GM12875 (cell line): Measurements from ENCODE around the gene FAM32A.

Experiments used
- H3K4me3 ChIP-seq: one replicate; pipeline ENCODE4 v1.5.1; 2011; ENCODE audit warnings: low read depth, low read length, control low read depth
- TF ChIP-seq, protein P1 (sequence below): IDR thresholded peaks from 2 replicates; pipeline ENCODE4 v1.5.1; 2011; ENCODE audit warnings: low read depth, mild to moderate bottlenecking, control low read depth, inconsistent platforms, low read length, moderate library complexity, borderline replicate concordance; ENCODE audit not compliant: insufficient read depth

FAM32A gene

DNA sequence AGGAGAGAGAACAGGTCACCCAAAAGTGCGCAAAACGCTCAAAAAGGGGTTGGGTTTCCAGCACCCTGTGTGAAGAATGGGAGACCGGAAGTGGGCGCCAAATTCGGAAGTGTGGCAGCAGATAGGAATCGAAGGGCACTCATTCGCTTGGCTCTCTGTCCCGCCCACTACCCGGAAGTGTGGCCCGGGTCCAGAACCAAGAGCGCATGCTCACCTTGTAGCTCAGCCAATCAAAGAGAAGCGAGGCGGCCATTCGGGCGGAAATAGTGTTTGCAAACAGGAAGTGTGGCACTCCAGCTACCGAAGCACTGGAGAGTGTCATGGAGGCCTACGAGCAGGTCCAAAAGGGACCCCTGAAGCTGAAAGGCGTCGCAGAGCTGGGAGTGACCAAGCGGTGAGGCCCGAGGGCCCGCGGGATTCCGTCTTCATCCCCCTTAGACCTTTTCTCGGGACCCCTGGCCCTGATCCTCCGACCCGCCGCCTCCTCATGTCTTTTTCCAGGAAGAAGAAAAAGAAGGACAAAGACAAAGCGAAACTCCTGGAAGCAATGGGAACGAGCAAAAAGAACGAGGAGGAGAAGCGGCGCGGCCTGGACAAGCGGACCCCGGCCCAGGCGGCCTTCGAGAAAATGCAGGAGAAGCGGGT lies at the start of gene FAM32A:
TSS of gene FAM32A (plus strand) at position 288 of the 645 bp plus-strand sequence. CDS start at position 321, 33 bp downstream.
- TF ChIP-seq, protein P1, sequence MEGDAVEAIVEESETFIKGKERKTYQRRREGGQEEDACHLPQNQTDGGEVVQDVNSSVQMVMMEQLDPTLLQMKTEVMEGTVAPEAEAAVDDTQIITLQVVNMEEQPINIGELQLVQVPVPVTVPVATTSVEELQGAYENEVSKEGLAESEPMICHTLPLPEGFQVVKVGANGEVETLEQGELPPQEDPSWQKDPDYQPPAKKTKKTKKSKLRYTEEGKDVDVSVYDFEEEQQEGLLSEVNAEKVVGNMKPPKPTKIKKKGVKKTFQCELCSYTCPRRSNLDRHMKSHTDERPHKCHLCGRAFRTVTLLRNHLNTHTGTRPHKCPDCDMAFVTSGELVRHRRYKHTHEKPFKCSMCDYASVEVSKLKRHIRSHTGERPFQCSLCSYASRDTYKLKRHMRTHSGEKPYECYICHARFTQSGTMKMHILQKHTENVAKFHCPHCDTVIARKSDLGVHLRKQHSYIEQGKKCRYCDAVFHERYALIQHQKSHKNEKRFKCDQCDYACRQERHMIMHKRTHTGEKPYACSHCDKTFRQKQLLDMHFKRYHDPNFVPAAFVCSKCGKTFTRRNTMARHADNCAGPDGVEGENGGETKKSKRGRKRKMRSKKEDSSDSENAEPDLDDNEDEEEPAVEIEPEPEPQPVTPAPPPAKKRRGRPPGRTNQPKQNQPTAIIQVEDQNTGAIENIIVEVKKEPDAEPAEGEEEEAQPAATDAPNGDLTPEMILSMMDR, result 0 out of 2 replicates have a peak, but pooled peaks have one; percentile 5
- H3K4me3 ChIP-seq, result peak within 1 kb of the TSS; percentile 89

DNA sequence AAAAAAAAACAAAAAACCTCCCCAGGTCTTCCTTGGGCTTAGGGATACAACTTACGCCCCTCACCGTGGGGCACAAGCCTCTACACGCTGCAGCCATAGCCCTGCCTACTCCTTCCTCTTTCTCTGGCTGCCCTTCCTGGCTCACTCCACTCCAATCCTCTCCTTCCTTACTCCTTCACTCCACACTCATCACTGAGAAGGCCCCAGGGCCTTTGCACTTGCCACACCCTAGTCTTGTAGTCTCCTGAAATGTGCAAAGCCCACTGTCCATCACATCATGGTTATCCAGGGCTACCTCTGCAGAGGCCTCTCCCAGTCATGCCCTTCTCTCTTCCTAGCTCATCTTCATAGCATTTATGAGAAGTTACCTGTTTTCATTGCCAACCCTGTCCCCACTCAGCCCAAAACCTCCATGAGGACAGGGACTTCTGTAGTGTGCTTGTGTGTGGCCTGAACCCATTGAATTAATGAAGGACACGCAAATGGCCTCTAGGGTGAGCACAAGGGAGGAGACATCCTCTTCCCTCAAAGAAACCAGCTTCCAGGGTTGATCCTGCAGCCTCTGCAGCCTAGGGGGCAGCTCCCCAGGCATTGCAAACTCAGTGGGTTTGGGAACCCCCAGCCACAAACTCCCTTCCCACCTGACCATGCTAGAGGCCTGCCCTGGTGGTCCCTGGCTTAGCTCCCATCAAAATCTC lies 49.6 kb upstream of the FAM32A start:
- TF ChIP-seq, protein P1, result no peak
- H3K4me3 ChIP-seq, result no peak overlapping the region

DNA sequence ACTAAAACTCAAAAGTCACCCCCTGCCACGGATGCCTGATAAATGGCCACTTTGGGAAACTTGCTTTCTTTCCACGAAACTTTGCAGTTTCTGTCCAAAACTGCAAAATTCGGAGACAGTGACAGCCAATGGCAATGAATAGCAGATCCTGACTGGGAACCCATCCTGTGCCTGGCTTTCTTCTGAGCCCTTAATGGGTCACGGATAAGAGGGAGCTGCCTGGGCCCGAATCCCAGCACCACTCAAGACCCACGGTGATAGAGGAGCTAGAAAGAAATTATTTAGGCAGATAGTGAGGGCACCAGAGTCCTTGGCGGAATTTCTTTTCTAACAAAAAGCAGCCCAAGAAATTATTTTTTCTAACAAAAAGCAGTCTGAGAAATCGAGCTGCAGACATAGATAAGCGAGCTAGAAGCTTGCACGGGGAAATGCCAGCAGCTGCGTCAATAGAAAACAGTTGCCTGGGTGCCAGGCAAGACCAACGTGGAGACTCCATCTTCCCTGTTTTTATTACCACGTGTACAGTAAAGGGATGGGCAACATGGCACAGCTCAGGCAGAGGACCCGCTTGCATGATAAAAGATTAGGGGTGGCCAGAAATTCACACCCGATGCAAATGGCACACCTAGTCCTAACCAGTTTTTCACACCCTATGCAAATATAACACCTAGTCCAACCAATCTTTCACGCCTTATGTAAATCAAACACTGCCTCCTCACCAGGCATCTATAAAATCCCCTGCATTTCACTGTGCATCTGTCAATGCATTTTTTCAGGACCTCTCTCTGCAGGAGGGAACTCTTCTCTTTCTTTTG lies 48.8 kb upstream of the FAM32A start:
- no peak overlapping the region for H3K4me3 ChIP-seq
- TF ChIP-seq, protein P1, result no peak

DNA sequence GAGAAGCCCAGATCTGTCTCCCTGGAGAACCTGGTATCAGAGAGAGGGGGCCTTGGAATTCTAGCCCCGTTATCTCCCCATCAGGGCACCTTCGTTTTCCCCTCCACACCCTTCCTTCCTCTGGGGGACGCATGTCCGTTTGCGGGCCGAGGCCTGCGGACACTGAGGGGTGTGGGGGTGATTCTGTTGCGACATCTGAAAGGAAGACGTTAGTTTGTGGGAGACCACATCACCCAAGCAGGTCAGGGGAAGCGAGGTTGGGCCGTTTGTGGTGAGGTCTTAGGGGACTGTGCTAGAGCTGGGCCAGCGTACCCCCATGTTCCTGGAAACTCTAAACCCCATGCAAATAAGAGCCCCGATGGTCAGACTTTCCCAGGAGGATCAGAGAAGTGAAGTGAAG lies 45.5 kb upstream of the FAM32A start:
- TF ChIP-seq, protein P1, result no peak
- H3K4me3 ChIP-seq, result peak overlapping the region; percentile 35

DNA sequence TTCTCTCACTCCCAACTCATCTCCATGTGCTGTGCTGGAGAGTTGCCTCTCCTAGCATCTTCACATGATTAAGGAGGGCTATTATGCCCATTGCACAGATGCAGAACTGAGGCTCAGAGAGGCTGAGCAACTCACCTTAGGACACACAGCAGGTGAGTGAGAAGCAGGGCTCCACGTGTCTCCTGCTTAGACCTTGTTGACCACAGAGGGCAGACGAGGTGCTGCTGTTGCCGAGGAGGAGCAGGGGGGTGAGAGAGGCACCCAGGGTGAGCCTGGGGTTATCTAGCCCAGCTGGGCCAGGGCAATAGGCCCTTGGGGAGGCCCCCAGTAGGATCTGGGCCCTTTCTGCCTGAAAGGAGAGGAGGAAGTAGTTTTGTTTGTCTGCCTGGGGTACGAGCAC lies 44.2 kb upstream of the FAM32A start:
- no peak overlapping the region for H3K4me3 ChIP-seq
- TF ChIP-seq, protein P1, result peak; percentile 32; the same call in 1 of the 2 replicates

DNA sequence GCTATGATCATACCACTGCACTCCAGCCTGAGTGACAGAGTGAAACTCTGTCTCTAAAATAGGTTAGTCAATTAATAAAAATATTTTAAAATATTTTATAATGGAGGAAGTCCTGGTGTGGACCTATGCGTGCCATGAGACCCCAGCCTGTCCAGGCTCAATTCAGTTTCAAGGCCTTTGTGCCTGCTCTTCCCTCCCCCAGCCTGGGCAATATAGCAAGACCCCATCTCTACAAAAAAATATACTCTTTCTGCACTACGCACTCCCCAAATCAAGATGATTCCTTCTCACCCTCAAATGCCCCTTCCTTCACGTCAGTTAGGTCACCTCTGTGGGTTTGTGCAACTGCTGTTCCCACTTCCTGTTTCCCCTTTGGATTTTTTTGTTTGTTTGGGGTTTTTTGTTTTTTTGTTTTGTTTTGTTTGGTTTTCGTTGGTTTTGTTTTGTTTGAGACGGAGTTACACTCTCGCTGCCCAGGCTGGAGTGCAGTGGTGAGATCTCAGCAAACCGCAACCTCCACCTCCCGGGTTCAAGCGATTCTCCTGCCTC lies 43.1 kb upstream of the FAM32A start:
- H3K4me3 ChIP-seq, result no peak overlapping the region
- TF ChIP-seq, protein P1, result no peak
